Measurements from ENCODE around the gene TRIM63.

Gene TRIM63

GRCh38 chr1:26031611-26032220 is 35.7 kb downstream of the TRIM63 start:
- no peak for DNase-seq

- no peak for DNase-seq
Measured at GRCh38 chr1:26031196-26031595, 36.2 kb downstream of the TRIM63 start.

- DNase-seq, result no peak
Measured at GRCh38 chr1:26029864-26030481, 37.5 kb downstream of the TRIM63 start.

- DNase-seq, result no peak
Measured at GRCh38 chr1:26029054-26029863, 38.2 kb downstream of the TRIM63 start.

GRCh38 chr1:26028490-26028980 is 38.9 kb downstream of the TRIM63 start:
- no peak for DNase-seq

- no peak for DNase-seq
Measured at GRCh38 chr1:26027716-26028489, 39.5 kb downstream of the TRIM63 start.

GRCh38 chr1:26025517-26025916 is 41.9 kb downstream of the TRIM63 start:
- no peak for DNase-seq

- DNase-seq, result no peak
Measured at GRCh38 chr1:26025060-26025459, 42.4 kb downstream of the TRIM63 start.

GRCh38 chr1:26023826-26024225 is 43.6 kb downstream of the TRIM63 start:
- no peak for DNase-seq

- no peak for DNase-seq
Measured at GRCh38 chr1:26023009-26023408, 44.4 kb downstream of the TRIM63 start.

GRCh38 chr1:26022404-26022779 is 45.0 kb downstream of the TRIM63 start:
- no peak for DNase-seq

GRCh38 chr1:26021647-26022403 is 45.6 kb downstream of the TRIM63 start, which contains the start of gene EXTL1:
Gene EXTL1 (plus strand): TSS chr1:26021775. CDS start chr1:26022647, 872 bp downstream.
- no peak for DNase-seq

- no peak for DNase-seq
Measured at GRCh38 chr1:26020941-26021646, 46.3 kb downstream of the TRIM63 start.

- no peak for DNase-seq
Measured at GRCh38 chr1:26020330-26020768, 47.1 kb downstream of the TRIM63 start.

GRCh38 chr1:26019641-26020315 is 47.7 kb downstream of the TRIM63 start:
- no peak for DNase-seq

- DNase-seq, result no peak
Measured at GRCh38 chr1:26017606-26018005, 49.8 kb downstream of the TRIM63 start.

GRCh38 chr1:26016953-26017545 is 50.4 kb downstream of the TRIM63 start:
- no peak for DNase-seq

- no peak for DNase-seq
Measured at GRCh38 chr1:26016258-26016952, 51.0 kb downstream of the TRIM63 start.

- DNase-seq, result no peak
Measured at GRCh38 chr1:26015358-26015757, 52.1 kb downstream of the TRIM63 start.

GRCh38 chr1:26014179-26014578 is 53.3 kb downstream of the TRIM63 start:
- DNase-seq, result no peak

Measured in amniotic stem cell (primary cell).